ENCODE measurements around the gene FAM89B. TPM values are rescaled to one million over a fixed set of nuclear protein-coding genes. Genes with fewer than 3 reads are reported as not detected.
A peak's percentile ranks its signal among the peaks of the same experiment; 100 is the strongest.

Gene FAM89B
- total RNA-seq, 2 experiments from 2014 or later: 23.3 to 27.3 TPM

DNA sequence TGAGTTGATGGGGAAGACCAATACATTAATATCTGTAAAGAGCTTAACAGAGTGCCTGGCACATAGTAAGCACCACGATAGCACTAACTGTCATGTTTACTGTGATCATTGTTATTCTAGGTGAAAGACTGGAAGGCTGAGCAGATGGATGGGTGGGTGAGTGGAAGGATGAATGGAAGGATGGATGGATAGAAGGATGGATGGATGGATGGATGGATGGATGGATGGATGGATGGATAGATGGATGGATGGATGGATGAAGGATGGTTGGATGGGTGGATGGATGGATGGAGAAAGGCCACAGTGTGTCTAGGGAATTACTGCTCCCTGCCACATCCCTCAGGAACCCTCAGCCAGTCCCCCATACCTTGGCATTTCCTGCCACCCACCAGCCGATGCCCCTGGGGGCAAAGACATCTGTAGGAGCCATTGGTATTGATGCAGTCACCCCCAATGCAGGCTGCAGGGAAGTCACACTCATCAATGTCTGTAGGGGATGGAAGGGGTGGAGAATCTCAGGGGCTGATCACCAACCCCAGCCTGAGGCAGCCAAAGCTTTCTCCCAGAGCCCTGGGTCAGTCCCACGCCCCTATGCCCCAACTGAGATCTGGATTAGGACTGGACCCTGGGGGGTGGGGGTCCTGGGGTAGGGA lies 29.5 kb upstream of the FAM89B start:
- Histone ChIP-seq H3K4me3 (ENCODE audit: low read length) (no peak overlapping the region), H3K27ac (ENCODE audit: low read depth in 1 of 2, low read length in 2 of 2) (no peak overlapping the region), H3K9me3 (ENCODE audit: control insufficient read depth in 1 of 2, insufficient read depth in 1 of 2, low read length in 2 of 2) (no peaks in the 10 kb centered on the region), H3K36me3 (ENCODE audit: insufficient read depth, low read length) (peaks cover 14% of the 10 kb centered on the region), H3K27me3 (ENCODE audit: control insufficient read depth in 1 of 2, insufficient read depth in 2 of 2, low read length in 2 of 2) (no peaks in the 10 kb centered on the region), H3K4me1 (ENCODE audit: insufficient read depth, low read length) (peaks cover 45% of the 10 kb centered on the region)
- ChIA-PET POLR2A (interaction anchor here (1.0 to 4.8 kb wide), 5 partner anchors 9 to 72 kb away, joined by 3 to 41 read pairs (median 32); partner anchors contain the start of genes MALAT1, MAP3K11 and PCNX3), CTCF (interaction anchor here (1.0 to 6.5 kb wide), 4 partner anchors 17 to 45 kb away, joined by 3 to 86 read pairs (median 34); partner anchors contain the start of genes FAM89B and ZNRD2)
- DNase-seq: no peak
- no peaks in the 10 kb centered on the region for H3K27me3 Mint-ChIP-seq
- H3K4me1 Mint-ChIP-seq (ENCODE audit: low read depth): peaks cover 45% of the 10 kb centered on the region
- peak overlapping the region; percentile 10 for H3K27ac Mint-ChIP-seq
- intact Hi-C loops (cut with DNase I, micrococcal nuclease): loop anchor here in 1 of 2 experiments (5.0 kb wide), 1 partner anchor 109 kb away; no protein-coding TSS in a partner anchor
- peaks cover 45% of the 10 kb centered on the region for H3K36me3 Mint-ChIP-seq (ENCODE audit: low read depth)
- no peak for ATAC-seq (ENCODE audit: poor library complexity)
- no peaks in the 10 kb centered on the region for H3K9me3 Mint-ChIP-seq
- no peak for TF ChIP-seq CTCF (IDR thresholded peaks at IDR 0.05)
- H3K4me3 Mint-ChIP-seq: peak overlapping the region; percentile 16

DNA sequence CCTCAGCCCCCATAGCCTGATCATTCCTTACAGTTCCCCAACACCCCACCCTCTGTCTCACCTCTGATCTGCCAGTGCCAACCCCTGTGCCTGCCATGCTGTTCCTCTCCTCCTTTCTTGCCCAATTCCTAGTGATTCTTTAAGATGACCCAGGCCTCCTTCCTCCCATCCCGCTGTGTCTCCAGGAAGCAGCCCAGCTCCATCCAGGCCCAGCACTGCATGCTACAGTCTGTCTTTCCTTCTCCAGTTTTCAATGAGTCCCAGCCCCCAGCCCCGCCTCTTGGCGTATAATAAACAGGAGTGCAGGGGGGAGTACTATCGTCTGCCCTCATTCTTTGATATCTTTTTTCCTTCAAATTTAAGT lies 26.5 kb upstream of the FAM89B start:
- peak overlapping the region; percentile 52 to 82 for H3K27ac ChIP-seq (ENCODE audit: low read depth in 1 of 2, low read length in 2 of 2)
- H3K9me3 ChIP-seq (ENCODE audit: control insufficient read depth in 1 of 2, insufficient read depth in 1 of 2, low read length in 2 of 2): no peaks in the 10 kb centered on the region
- DNase-seq (no peak), ATAC-seq (ENCODE audit: poor library complexity) (no peak)
- intact Hi-C loops (cut with DNase I, micrococcal nuclease): loop anchor here in 1 of 2 experiments (2.0 kb wide), 1 partner anchor 69 kb away; the partner anchor contains the start of genes MAP3K11 and PCNX3
- no peak for TF ChIP-seq CTCF (IDR thresholded peaks at IDR 0.05)
- CTCF ChIA-PET: interaction anchor here (1.0 to 6.5 kb wide), 3 partner anchors 20 to 42 kb away, joined by 3 to 86 read pairs (median 4); partner anchors contain the start of gene EHBP1L1
- no peaks in the 10 kb centered on the region for H3K27me3 ChIP-seq (ENCODE audit: control insufficient read depth in 1 of 2, insufficient read depth in 2 of 2, low read length in 2 of 2)
- Mint-ChIP-seq H3K27me3 (no peaks in the 10 kb centered on the region), H3K4me1 (ENCODE audit: low read depth) (peaks cover 64% of the 10 kb centered on the region), H3K9me3 (no peaks in the 10 kb centered on the region), H3K36me3 (ENCODE audit: low read depth) (peaks cover 61% of the 10 kb centered on the region), H3K27ac (peak overlapping the region; percentile 81), H3K4me3 (peak overlapping the region; percentile 3)
- H3K4me1 ChIP-seq (ENCODE audit: insufficient read depth, low read length): peaks cover 51% of the 10 kb centered on the region
- H3K36me3 ChIP-seq (ENCODE audit: insufficient read depth, low read length): peaks cover 18% of the 10 kb centered on the region
- peak overlapping the region; percentile 54 for H3K4me3 ChIP-seq (ENCODE audit: low read length)
- POLR2A ChIA-PET: interaction anchor here (0.6 to 4.3 kb wide), 8 partner anchors 8 to 69 kb away, joined by 3 to 52 read pairs (median 6); partner anchors contain the start of genes EHBP1L1, FAM89B, MALAT1 and PCNX3

- Histone ChIP-seq H3K4me3 (ENCODE audit: low read length) (peak overlapping the region; percentile 54), H3K27me3 (ENCODE audit: control insufficient read depth in 1 of 2, insufficient read depth in 2 of 2, low read length in 2 of 2) (no peaks in the 10 kb centered on the region), H3K27ac (ENCODE audit: low read depth in 1 of 2, low read length in 2 of 2) (peak overlapping the region; percentile 57 to 82), H3K4me1 (ENCODE audit: insufficient read depth, low read length) (peaks cover 49% of the 10 kb centered on the region), H3K36me3 (ENCODE audit: insufficient read depth, low read length) (peaks cover 23% of the 10 kb centered on the region), H3K9me3 (ENCODE audit: control insufficient read depth in 1 of 2, insufficient read depth in 1 of 2, low read length in 2 of 2) (no peaks in the 10 kb centered on the region)
- intact Hi-C loops (cut with DNase I, micrococcal nuclease): loop anchor here in 1 of 2 experiments (2.0 kb wide), 1 partner anchor 68 kb away; the partner anchor contains the start of genes MAP3K11 and PCNX3
- CTCF ChIA-PET: interaction anchor here (0.9 to 1.5 kb wide), 5 partner anchors 10 to 29 kb away, joined by 3 to 7 read pairs (median 3); partner anchors contain the start of genes EHBP1L1, SCYL1 and ZNRD2
- peaks cover 67% of the 10 kb centered on the region for H3K36me3 Mint-ChIP-seq (ENCODE audit: low read depth)
- POLR2A ChIA-PET: interaction anchor here (0.6 to 4.3 kb wide), 14 partner anchors 9 to 125 kb away, joined by 3 to 52 read pairs (median 4); partner anchors contain the start of genes EHBP1L1, FAM89B, MALAT1 and PCNX3
- H3K9me3 Mint-ChIP-seq: no peaks in the 10 kb centered on the region
- no peak for TF ChIP-seq CTCF (IDR thresholded peaks at IDR 0.05)
- DNase-seq (peak; percentile 96 to 100 (median 98)), ATAC-seq (ENCODE audit: poor library complexity) (peak; percentile 80)
- H3K27me3 Mint-ChIP-seq: no peaks in the 10 kb centered on the region
- peaks cover 67% of the 10 kb centered on the region for H3K4me1 Mint-ChIP-seq (ENCODE audit: low read depth)
- peak overlapping the region; percentile 81 for H3K27ac Mint-ChIP-seq
- H3K4me3 Mint-ChIP-seq: peak overlapping the region; percentile 86
Measured at GRCh38 chr11:65546217-65546958, 25.9 kb upstream of the FAM89B start.

Data from CD4-positive, alpha-beta T cell (primary cell).